Activated CD4-positive, CD25-positive, alpha-beta regulatory T cell treated with anti-CD3 and anti-CD28 coated beads, Interleukin-2, amount 50 U/mL, for 16 hours (primary cell): Measurements from ENCODE around the gene ODAD3.
"Not testable (repeated sequence)": the region's sequence is repeated elsewhere in the genome, so short reads cannot be mapped to it uniquely, and the experiment has no call there.

ENCODE experiments used
- DNase-seq: peaks from one replicate; pipeline ENCODE4 v3.0.0-alpha.2; 2020; ENCODE audit warnings: low read depth, low spot score

ODAD3 gene

DNA sequence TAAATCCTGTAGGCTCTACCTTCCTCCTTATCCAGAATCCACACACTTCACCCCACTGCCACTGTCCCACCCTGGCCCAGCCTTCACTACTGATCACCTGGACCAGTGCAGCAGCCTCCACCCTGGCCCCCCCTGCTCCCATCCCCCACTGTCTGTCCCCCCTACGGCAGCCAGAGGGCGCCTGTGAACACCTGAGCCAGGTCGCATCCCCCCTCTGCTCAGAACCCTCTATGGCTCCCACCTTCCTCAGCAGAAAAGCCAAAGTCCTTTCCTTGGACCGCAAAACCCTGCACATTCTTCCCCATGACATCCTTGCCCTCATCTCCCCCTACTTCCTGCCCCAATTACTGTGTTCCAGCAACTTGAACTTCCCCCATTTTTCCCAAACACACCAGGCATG, 25.3 kb upstream of the ODAD3 start:
- no peak for DNase-seq

DNA sequence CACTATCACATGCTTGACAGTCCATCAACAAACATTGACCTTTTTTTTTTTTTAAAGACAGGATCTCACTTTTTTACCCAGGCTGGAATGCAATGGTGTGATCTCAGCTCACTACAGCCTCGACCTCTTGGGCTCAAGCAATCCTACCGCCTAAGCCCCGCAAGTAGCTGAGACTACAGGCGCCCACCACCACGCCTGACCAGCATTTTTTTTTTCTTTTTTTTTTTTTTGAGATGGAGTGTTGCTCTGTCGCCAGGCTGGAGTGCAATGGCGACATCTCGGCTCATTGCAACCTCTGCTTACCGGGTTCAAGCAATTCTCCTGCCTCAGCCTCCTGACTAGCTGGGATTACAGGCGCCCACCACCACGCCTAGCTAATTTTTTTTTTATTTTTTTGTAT, 24.0 kb upstream of the ODAD3 start:
- not testable (repeated sequence) for DNase-seq

DNA sequence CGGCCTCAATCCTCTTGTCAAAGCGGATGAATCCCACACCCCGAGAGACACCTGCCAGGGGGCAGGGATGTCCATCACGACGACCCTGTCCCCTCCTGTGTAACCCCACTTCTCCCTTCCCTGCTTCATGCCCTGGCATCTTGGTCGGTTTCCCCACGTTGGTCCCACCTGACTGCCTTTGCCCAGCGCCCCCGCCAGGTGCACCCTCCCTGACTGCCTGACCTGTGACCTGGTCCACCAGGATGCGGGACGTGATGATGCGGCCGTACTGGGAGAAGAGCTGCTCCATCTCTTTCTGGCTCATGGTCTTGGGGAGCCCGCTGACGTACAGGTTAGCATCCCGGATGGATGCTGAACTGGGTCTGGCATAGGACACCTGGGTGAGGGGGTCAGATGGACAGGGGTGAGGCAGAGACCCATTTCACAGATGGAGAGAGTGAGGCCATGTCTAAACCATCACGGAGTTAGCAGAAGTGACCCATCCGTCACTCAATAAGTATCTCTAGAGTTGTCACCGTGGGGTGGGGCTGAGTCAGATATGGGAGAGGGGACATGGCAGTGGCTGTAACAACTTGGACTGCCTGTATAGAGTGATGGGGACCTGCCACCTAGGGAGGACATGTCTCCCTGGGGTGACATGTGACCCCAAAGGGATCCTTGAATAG, 23.4 kb upstream of the ODAD3 start:
- no peak for DNase-seq

DNA sequence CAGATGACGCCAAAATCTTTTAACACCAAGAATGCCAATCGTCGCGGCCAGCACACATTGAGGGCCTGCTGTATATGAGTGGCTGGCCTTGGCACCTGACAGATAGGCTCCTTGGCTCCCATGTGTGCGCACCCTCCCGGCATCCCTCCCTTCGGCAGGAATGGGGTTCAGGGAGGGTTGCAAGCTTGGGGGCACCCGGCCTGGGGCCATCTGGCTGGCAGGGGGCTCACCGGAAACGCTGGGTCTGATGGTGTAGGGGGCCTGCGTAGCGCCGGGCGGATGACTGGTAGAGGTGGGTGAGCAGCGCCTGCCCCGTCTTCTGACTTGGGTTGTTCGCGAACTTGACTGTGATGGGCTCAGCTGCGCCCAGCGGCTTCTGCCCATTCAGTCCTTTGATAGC, 22.9 kb upstream of the ODAD3 start:
- no peak for DNase-seq

DNA sequence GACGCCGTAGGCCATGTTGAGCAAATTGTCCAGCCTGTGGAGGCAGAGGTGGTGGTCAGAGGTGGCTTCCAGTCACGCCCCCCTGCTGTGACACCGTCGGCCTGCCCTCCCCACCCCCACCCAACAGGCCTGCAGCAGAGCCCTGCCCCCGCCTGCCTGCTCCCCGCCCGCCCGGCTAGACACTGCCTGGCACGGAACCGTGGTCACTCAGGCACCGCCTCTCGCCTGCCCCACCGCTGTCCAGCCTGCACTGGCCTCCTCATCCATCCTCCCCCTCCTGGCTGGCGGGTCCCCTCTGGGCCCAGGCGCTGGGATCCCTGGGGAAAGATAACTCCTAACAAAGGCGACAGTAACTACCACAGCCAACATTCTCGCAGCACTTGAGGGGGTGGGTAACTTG, 22.2 kb upstream of the ODAD3 start:
- DNase-seq: no peak

DNA sequence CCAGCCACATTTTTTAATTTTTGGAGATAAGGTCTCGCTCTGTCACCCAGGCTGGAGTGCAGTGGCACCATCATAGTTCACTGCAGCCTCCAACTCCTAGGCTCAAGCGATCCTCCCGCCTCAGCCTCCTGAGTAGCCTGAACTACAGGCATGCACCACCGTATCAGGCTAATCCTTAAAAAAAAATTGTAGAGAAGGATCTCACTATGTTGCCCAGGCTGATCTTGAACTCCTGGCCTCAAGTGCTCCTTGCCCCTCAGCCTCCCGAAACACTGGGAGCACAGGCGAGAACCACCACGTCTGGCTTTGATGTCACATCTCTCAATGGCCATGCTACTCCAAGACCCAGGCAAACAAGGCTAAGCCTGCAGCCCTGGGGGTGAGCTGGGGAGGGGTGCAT, 21.7 kb upstream of the ODAD3 start:
- DNase-seq: no peak

DNA sequence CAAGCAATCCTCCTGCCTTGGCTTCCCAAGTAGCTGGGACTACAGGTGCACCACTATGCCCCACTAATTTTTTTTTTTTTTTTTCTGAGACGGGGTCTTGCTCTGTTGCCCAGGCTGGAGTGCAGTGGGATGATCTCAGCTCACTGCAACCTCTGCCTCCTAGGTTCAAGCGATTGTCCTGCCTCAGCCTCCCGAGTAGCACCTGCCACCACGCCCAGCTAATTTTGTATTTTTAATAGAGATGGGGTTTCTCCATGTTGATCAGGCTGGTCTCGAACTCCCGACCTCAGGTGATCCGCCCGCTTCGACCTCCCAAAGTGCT, 20.3 kb upstream of the ODAD3 start:
- DNase-seq: not testable (repeated sequence)

DNA sequence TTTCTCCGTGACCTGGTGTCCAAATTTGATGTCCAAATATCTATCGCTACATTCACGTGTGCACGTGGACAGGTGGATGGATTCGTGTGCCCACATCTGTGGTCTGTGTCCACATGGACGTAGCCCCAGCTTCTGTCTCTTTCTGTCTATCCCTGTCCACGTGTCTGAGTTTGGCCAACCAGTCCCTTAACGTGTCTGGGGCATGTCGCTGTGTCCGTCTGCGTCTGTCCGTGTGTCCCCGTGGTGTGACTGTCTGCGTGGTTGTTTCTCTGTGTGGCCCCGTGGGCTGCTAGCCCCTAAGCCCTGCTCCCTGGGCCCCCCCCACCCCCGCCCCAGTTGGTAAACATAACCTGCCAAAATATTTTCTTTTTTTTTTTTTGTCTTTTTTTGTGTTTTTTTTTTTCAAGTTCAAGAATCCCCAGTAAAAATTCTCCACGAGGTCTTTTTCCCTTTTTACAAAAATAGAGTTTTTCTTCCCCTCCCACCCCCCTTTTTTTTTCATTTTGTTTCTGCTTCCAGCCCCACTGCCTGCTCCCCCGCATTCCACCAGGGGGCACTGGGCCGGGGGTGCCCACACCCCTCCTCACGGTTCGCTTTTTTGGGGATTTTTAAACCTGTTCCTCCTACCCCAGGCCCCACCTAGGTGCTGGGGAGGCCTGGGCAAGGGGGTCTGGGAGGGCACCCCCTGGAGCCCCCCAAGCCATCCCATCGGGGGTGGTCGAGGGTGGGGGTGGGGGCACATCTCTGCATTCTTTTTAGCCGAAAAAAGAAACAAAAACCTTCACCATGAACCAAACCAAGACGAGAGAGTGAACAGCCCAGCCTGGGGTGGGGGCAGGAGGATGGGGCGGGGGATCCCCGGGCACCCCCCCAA, 18.8 kb upstream of the ODAD3 start:
- no peak for DNase-seq

DNA sequence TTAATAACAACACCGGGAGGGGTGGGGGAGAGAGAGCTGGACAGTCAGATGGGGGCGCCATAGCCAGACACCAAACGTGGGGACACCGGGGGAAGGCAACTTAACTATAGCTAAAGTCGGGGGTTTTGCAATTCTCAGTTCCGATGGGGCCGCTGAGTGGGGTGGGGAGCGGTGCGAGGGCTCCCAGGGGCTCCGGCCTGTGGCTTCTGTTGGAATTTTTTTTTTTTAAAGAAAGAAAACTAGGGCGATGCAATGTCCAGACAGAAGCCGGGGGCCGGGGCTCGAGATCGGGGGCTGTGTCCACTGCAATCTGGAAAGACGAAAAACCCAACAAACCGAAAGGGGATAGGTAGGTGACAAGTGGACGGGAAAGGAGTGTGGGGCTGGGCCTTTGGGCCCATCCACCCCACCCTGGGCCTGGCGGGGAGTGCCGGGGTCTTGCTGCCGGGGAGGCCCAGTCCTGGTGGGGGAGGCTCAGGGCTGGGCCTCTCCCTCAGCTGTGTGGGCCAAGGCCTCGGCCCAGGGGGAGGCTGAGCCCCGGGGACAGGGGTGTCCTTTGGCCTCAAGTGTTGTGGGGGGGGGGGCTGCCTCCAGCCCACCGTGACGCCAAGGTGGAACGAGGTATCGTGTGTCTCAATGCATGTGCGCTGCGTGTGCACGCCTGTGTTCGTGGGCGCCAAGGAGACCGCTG, 17.8 kb upstream of the ODAD3 start:
- DNase-seq: no peak

DNA sequence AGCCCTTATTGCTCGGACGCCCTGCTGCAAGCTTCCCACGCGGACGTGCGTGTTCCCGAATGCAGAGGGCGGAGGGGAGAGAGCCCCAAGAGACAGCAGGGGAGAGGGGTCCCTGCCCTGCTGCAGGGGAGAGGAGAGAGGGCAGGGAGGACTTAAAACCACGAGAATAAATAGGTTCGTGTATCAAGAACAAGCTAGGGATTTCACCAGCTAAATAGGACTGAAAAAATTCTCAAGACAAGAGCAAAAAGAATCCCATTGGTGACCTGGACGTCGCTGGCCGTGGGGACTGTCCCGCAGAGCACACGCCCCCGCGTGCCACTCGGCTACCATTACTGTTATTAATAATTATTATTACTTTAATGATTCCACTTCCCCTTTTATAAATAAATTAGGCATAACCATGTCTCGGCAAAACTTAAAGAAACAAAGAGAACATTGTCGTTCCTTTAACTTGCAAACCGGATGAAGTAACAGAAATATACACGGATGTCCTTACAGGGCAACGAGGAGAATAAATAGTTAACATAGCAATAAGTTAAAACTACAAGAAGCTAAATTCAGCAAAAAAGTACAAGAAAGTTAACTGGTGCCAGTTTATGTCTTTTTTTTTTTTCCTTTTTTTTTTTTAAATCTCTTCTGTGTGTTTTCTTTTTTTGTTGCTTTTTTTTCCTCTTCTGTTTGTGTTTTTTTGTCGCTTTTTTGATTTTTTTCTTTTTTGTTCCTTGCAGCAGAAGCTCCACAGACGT, 17.1 kb upstream of the ODAD3 start:
- no peak for DNase-seq

DNA sequence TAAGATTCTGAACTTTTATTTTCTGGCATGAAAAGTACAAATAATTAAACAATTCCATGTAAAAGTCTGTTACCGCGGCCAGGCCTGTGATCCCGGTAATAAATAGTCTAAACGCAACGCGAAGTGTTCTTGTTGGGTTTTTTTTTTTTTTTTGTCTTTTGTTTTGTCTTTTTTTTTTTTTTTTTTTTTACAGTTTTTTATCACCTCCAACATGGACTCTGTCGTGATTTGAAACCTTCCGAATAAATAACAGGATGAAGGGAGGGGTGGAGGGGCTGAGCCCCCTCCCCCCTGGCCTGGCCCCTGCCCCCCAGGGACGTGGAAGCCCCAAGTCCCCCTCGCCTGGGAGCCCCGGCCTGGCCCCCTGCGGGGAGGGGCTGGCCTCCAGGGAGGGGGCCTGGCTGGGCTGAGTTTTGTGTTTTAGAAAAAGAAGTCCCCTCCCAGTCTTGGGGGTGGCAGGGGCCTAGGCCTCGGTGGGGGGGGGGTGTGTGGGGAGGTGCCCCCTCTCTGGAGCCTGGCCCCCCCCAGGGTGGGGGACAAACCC, 16.5 kb upstream of the ODAD3 start:
- no peak for DNase-seq

DNA sequence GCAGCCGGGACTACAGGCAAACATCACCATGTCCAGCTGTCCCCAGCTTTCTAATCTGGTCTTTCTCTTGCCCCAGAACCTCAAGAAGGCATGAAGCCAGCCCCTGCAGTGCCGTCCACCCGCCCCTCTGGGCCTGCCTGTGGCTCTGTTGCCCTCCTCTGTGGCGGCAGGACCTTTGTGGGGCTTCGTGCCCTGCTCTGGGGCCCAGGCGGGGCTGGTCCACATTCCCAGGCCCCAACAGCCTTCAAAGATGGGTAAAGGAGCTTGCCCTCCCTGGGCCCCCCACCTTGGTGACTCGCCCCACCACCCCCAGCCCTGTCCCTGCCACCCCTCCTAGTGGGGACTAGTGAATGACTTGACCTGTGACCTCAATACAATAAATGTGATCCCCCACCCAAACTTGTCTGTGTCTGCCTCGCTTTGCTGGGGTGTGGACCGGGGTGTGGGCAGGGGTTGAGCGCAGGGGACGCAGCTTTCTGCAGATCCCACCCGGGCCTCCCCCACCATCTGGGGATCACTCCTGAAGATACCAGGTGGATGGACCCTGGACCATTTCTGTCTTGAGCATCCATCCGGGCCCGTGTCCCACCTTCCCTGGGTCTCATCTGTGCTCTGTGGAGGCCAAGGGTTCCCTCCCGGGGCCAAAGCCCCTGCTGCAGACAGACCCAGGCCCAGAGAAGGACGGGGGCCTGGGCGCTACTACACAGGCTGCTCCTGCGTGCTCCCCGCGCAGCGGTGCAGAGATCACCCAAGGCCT, 15.8 kb upstream of the ODAD3 start:
- DNase-seq: no peak

DNA sequence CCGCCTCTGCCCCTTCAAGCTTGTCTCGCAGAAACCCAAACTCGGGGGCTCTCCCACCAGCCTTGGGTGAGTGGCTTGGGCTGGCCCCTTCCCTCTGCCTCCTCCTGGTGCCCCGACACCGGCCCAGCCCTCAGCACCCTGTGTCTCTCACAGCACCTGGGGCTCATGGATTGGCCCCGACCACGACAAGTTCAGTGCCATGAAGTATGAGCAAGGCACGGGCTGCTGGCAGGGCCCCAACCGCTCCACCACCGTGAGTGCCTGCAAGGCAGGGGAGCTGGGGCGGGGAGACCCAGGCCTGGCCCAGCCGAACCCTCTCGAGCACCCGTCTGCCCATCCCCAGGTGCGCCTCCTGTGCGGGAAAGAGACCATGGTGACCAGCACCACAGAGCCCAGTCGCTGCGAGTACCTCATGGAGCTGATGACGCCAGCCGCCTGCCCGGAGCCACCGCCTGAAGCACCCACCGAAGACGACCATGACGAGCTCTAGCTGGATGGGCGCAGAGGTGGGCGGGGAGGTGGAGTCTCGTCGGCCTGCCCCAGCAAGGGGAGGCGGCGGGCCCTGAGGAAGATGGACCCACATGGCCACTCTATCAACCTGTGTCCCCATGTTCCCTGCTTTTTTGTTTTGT, 14.1 kb upstream of the ODAD3 start:
- DNase-seq: no peak

DNA sequence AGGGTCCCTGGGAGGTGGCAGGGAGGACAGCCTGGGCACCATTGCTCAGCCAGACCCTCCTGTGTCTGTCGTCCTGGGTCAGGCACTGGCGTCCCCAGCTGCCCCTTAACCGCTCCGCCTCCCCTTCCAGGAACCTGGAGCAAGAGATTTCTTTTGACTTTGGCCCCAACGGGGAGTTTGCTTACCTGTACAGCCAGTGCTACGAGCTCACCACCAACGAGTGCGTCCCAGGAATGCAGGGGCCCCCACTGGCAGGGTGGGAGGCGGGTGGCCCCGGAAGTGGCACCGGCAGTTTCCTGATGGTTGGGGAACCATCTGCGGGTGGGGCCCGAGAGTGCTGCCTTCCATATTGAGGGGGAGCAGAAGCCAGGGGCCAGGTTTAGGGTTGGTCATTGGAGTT, 13.5 kb upstream of the ODAD3 start:
- DNase-seq: no peak

DNA sequence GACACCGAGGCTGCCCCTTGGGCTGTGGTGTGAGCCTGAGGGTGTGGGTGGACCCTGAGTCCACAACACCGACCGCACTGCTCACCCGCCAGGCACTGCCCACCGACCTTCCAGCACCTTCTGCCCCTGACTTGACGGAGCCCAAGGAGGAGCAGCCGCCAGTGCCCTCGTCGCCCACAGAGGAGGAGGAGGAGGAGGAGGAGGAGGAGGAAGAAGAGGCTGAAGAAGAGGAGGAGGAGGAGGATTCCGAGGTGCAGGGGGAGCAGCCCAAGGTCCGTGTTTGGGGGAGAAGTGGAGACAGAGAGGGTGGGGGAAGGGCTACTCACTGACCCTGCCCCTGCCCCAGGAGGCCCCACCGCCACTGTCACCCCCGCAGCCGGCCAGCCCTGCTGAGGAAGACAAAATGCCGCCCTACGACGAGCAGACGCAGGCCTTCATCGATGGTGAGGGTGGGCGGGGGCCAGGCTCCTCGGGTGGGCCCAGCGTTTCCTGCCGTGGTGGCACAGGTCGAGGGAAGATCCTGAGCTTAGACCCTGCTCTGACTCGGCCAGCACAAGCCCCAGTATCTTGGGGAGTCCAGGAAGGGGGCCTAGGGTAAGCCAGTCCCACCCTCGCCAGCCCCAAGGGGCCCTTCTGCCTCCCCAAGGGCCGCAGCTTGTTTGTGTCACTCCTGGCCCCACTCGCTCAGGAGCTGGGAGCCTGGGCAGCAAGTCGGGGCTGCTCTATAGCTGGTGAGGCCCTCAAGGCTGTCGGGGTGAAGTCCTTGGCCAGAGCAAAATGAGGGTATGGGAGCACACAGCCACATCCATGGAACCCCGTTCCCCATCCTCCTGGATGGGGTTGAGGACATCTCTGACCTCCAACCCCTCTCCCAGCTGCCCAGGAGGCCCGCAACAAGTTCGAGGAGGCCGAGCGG, 12.7 kb upstream of the ODAD3 start:
- no peak for DNase-seq

DNA sequence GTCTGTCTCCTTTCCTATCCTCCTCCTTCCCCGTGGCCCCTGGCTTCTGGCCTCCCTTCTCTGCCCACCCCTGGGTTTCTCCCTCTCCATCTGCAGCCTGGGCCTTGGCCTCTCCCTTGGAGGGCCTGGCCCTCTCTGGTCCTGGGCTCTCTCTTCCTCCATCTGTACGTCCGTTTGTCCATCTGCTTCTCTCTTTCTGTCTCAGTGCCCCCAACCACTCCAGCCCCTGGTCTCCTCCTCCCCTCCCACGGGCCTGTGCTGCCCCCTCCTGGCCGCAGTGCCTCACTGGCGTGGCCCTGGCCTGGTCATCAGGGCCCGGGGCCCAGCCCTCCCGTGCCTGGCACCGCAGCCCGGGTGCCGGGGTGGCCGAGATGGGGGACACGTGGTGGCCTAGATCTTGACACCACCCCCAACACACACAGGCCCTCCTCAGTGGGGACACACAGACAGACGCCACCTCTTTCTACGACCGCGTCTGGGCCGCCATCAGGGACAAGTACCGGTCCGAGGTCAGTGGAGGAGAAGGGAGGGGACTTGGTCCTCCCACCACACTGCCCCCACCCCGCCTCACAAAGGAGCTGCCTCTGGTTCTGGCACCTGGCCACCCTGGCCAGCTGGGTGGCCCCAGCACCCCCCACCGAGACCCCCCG, 11.9 kb upstream of the ODAD3 start:
- no peak for DNase-seq

DNA sequence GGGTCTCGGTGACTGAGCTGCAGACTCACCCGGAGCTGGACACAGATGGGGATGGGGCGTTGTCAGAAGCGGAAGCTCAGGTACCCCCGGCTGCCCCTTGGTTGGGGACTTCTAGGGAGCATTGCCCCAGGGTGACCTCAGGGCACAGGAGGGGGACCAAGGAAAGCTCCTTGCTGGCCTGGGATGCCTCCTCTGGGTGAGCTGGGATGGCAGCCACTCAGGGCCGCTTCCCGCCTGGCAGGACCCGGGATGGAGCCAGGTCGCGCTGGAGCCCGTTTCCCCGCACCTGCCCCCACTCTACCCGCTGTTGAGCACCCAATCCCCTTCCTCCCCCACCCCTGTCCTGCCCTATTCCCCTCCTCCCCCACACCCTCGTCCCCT, 11.3 kb upstream of the ODAD3 start:
- no peak for DNase-seq

DNA sequence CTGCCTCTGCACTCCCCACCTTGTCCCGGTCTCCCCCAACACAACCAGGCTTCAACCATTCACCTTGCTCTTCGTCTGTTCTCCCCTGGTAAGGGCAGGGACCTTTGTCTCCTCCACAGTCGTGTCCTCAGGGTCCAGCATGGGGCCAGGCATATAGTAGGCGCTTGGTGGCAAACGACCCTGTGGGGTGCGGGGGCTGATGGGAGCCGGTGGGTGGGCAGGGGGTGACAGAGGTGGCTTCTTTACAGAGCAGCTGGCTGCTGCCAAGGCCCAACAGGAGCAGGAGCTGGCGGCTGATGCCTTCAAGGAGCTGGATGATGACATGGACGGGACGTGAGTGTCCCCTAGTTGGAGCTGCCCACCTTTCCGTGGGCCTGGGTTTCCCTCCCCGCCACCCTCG, 10.2 kb upstream of the ODAD3 start:
- DNase-seq: no peak

DNA sequence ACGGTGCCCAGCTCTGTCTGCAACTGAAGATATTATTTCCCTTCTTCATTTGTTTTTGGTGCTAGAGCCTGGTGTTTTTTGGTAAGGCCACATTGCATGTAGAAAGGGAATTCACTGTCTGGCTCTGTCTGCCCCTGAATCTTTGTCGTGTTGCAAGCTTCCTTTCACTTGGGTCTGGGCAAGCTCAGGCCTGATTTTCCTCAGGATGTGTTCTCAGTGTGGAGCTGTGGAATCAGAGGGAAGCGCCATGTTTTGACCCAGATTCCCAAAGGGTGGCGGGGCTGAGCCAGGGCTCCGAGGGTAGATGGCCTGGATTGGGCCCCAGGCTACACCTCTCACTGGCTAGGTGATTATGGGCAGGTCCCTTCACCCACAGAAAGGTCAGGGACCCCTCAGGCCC, 9.1 kb upstream of the ODAD3 start:
- no peak for DNase-seq
